ENCODE measurements around the gene ALDH1A3.

ALDH1A3 gene

DNA sequence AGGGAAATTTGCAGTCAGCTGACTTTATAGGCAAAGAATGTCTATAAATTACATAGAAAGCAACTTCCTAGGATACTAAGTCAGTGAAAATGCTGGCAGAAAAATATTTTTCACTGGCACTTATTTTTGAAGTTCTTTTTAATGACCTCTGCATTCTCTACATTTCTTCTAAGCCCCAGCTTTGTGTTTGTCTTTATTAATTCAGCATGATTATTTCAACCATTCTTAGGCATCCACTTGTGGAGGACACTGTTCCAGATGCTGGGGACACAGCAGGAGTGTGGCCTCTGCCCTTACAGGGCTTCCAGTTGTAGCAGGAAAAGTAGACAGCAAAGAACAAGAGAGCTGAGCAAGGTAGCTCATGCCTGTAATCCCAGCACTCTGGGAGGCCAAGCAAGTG lies 54.5 kb downstream of the ALDH1A3 start:
- CTCF ChIA-PET: interaction anchor here (0.6 kb wide), 2 partner anchors 74 to 80 kb away, joined by 4 to 6 read pairs; no protein-coding TSS in a partner anchor
- Histone ChIP-seq H3K4me1 (ENCODE audit: control insufficient read depth, insufficient read depth, low read length) (no peaks in the 10 kb centered on the region), H3K4me3 (ENCODE audit: low read depth, low read length) (no peak overlapping the region), H3K9me3 (ENCODE audit: control insufficient read depth, insufficient read depth, low read depth, low read length) (no peaks in the 10 kb centered on the region), H3K27ac (ENCODE audit: extremely low read depth, low read depth, low read length) (no peak overlapping the region), H3K36me3 (ENCODE audit: control insufficient read depth in 2 of 2, insufficient read depth in 1 of 2, low read length in 2 of 2) (no peaks in the 10 kb centered on the region)
- TF ChIP-seq ZNF529 (tag by site-specific recombination; IDR thresholded peaks at IDR 0.05; ENCODE audit: insufficient replicate concordance): no peak
- TF ChIP-seq ZNF248 (tag by site-specific recombination; IDR thresholded peaks at IDR 0.05): no peak
- no peak for TF ChIP-seq ZBTB21 (tag by site-specific recombination; IDR thresholded peaks at IDR 0.05)
- TF ChIP-seq ZNF10 (tag by site-specific recombination; IDR thresholded peaks at IDR 0.05): no peak
- no peak for TF ChIP-seq ZNF558 (tag by site-specific recombination; IDR thresholded peaks at IDR 0.05)
- TF ChIP-seq, protein P1, sequence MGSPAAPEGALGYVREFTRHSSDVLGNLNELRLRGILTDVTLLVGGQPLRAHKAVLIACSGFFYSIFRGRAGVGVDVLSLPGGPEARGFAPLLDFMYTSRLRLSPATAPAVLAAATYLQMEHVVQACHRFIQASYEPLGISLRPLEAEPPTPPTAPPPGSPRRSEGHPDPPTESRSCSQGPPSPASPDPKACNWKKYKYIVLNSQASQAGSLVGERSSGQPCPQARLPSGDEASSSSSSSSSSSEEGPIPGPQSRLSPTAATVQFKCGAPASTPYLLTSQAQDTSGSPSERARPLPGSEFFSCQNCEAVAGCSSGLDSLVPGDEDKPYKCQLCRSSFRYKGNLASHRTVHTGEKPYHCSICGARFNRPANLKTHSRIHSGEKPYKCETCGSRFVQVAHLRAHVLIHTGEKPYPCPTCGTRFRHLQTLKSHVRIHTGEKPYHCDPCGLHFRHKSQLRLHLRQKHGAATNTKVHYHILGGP (tag by site-specific recombination; IDR thresholded peaks at IDR 0.05): no peak
- no peak for TF ChIP-seq ZNF449 (tag by site-specific recombination; IDR thresholded peaks at IDR 0.05)
- no peak for TF ChIP-seq ZNF514 (tag by site-specific recombination; IDR thresholded peaks at IDR 0.05)
- no peak for TF ChIP-seq ZNF19 (tag by site-specific recombination; IDR thresholded peaks at IDR 0.05; ENCODE audit: low read depth)
- no peak for TF ChIP-seq ZNF202 (tag by site-specific recombination; IDR thresholded peaks at IDR 0.05; ENCODE audit: borderline replicate concordance)
- no peak for TF ChIP-seq MEIS1 (CRISPR knock-in tag; IDR thresholded peaks at IDR 0.05; ENCODE audit: borderline replicate concordance)
- TF ChIP-seq ZFP3 (tag by site-specific recombination; IDR thresholded peaks at IDR 0.05; ENCODE audit: low read depth): no peak
- no peak for TF ChIP-seq ZNF423 (tag by site-specific recombination; IDR thresholded peaks at IDR 0.05)
- no peak for TF ChIP-seq ZNF658 (tag by site-specific recombination; IDR thresholded peaks at IDR 0.05)
- TF ChIP-seq ZNF114 (tag by site-specific recombination; IDR thresholded peaks at IDR 0.05): no peak
- TF ChIP-seq ZNF501 (tag by site-specific recombination; IDR thresholded peaks at IDR 0.05): no peak
- TF ChIP-seq ZNF510 (tag by site-specific recombination; IDR thresholded peaks at IDR 0.05; ENCODE audit: insufficient replicate concordance): no peak
- TF ChIP-seq ZNF660 (tag by site-specific recombination; IDR thresholded peaks at IDR 0.05): no peak
- no peak for TF ChIP-seq ZNF184 (tag by site-specific recombination; IDR thresholded peaks at IDR 0.05)
- no peak for TF ChIP-seq ZNF121 (tag by site-specific recombination; IDR thresholded peaks at IDR 0.05)
- POLR2A ChIA-PET: interaction anchor here (0.7 kb wide), 1 partner anchor 14 kb away, joined by 4 read pairs; no protein-coding TSS in a partner anchor

DNA sequence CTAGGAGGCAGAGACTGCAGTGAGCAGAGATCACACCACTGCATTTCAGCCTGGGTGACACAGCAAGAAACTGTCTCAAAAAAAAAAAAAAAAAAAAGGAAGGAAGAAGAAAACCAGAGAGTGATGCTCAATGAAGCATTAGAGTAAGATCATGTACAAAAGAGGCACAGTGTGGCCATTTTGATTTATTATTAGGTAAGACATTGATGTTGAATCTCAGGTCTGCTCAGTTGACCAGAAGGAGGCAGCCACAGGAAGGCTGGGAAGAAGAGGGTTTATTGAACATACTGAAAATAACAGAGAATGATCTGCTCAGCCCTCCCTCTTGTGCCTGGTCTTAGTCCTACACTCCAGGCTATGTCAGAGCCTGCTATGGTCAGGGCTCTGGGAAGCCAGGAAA lies 55.1 kb downstream of the ALDH1A3 start:
- Histone ChIP-seq H3K4me1 (ENCODE audit: control insufficient read depth, insufficient read depth, low read length) (no peaks in the 10 kb centered on the region), H3K36me3 (ENCODE audit: control insufficient read depth in 2 of 2, insufficient read depth in 1 of 2, low read length in 2 of 2) (no peaks in the 10 kb centered on the region), H3K27ac (ENCODE audit: extremely low read depth, low read depth, low read length) (no peak overlapping the region), H3K4me3 (ENCODE audit: low read depth, low read length) (no peak overlapping the region), H3K9me3 (ENCODE audit: control insufficient read depth, insufficient read depth, low read depth, low read length) (no peaks in the 10 kb centered on the region)
- TF ChIP-seq EGR2 (tag by site-specific recombination; IDR thresholded peaks at IDR 0.05; ENCODE audit: low read depth) (no peak), ZNF791 (tag by site-specific recombination; IDR thresholded peaks at IDR 0.05) (no peak), ZEB2 (tag by site-specific recombination; IDR thresholded peaks at IDR 0.05) (no peak), ZNF558 (tag by site-specific recombination; IDR thresholded peaks at IDR 0.05) (no peak), ZNF48 (tag by site-specific recombination; IDR thresholded peaks at IDR 0.05) (no peak), ZNF174 (tag by site-specific recombination; IDR thresholded peaks at IDR 0.05) (no peak), ZNF398 (tag by site-specific recombination; IDR thresholded peaks at IDR 0.05) (no peak), SP2 (tag by site-specific recombination; IDR thresholded peaks at IDR 0.05) (no peak), SP3 (tag by site-specific recombination; IDR thresholded peaks at IDR 0.05) (no peak), KLF10 (tag by site-specific recombination; IDR thresholded peaks at IDR 0.05) (no peak), GLI2 (tag by site-specific recombination; IDR thresholded peaks at IDR 0.05; ENCODE audit: borderline replicate concordance, low read depth) (no peak), ZNF571 (tag by site-specific recombination; IDR thresholded peaks at IDR 0.05) (no peak)
- TF ChIP-seq, protein P2, sequence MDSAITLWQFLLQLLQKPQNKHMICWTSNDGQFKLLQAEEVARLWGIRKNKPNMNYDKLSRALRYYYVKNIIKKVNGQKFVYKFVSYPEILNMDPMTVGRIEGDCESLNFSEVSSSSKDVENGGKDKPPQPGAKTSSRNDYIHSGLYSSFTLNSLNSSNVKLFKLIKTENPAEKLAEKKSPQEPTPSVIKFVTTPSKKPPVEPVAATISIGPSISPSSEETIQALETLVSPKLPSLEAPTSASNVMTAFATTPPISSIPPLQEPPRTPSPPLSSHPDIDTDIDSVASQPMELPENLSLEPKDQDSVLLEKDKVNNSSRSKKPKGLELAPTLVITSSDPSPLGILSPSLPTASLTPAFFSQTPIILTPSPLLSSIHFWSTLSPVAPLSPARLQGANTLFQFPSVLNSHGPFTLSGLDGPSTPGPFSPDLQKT (IDR thresholded peaks at IDR 0.05; ENCODE audit: borderline replicate concordance, low read depth, low read length): no peak
- ChIA-PET CTCF (interaction anchor here (0.6 to 1.5 kb wide), 2 partner anchors 17 to 79 kb away, joined by 6 to 9 read pairs; no protein-coding TSS in a partner anchor), POLR2A (interaction anchor here (0.7 kb wide), 1 partner anchor 13 kb away, joined by 4 read pairs; no protein-coding TSS in a partner anchor)
